Measurements from ENCODE around the gene CHIA.

DNA sequence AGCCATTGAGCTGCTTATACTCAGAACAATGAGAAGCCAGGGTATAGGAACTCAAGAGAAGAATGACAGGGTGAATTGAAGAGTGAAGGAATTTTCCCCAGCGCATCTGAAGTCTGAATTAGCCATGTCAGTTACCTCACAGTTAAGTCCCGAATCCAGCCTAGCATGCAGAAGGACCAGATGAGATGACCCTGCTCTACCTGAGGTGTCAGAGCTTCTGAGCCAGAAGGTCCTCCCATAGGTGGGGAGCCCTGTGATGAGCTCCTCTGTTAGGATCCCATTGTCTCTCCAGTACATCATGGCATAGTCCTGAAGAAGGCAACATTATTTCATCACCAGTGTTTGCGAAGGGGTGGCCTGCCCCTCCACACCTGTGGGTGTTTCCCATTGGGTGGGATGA is 68.7 kb downstream of the CHIA start:
- no peak for TF ChIP-seq EZH2phosphoT487 (IDR thresholded peaks at IDR 0.05; ENCODE audit: borderline replicate concordance)
- TF ChIP-seq, protein P1, sequence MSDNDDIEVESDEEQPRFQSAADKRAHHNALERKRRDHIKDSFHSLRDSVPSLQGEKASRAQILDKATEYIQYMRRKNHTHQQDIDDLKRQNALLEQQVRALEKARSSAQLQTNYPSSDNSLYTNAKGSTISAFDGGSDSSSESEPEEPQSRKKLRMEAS (IDR thresholded peaks at IDR 0.05) = no peak
- TF ChIP-seq, protein P2, sequence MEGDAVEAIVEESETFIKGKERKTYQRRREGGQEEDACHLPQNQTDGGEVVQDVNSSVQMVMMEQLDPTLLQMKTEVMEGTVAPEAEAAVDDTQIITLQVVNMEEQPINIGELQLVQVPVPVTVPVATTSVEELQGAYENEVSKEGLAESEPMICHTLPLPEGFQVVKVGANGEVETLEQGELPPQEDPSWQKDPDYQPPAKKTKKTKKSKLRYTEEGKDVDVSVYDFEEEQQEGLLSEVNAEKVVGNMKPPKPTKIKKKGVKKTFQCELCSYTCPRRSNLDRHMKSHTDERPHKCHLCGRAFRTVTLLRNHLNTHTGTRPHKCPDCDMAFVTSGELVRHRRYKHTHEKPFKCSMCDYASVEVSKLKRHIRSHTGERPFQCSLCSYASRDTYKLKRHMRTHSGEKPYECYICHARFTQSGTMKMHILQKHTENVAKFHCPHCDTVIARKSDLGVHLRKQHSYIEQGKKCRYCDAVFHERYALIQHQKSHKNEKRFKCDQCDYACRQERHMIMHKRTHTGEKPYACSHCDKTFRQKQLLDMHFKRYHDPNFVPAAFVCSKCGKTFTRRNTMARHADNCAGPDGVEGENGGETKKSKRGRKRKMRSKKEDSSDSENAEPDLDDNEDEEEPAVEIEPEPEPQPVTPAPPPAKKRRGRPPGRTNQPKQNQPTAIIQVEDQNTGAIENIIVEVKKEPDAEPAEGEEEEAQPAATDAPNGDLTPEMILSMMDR (IDR thresholded peaks at IDR 0.05 in 2 of 3, conservative IDR thresholded peaks at IDR 0.05 in 1 of 3; ENCODE audit: borderline replicate concordance in 1 of 3, insufficient read depth in 1 of 3, low read depth in 2 of 3, low read length in 2 of 3) = no peak
- TF ChIP-seq POLR2AphosphoS5 (IDR thresholded peaks at IDR 0.05; ENCODE audit: low read depth, low read length) = no peak
- no peak for TF ChIP-seq POLR2A (IDR thresholded peaks at IDR 0.05; ENCODE audit: borderline replicate concordance, extremely low read depth, insufficient read depth, insufficient read length)
- no peak for TF ChIP-seq EGR1 (IDR thresholded peaks at IDR 0.05; ENCODE audit: low read depth)
- no peak for TF ChIP-seq EZH2 (IDR thresholded peaks at IDR 0.05)
- TF ChIP-seq, protein P3, sequence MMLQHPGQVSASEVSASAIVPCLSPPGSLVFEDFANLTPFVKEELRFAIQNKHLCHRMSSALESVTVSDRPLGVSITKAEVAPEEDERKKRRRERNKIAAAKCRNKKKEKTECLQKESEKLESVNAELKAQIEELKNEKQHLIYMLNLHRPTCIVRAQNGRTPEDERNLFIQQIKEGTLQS (IDR thresholded peaks at IDR 0.05) = no peak
- TF ChIP-seq, protein P4, sequence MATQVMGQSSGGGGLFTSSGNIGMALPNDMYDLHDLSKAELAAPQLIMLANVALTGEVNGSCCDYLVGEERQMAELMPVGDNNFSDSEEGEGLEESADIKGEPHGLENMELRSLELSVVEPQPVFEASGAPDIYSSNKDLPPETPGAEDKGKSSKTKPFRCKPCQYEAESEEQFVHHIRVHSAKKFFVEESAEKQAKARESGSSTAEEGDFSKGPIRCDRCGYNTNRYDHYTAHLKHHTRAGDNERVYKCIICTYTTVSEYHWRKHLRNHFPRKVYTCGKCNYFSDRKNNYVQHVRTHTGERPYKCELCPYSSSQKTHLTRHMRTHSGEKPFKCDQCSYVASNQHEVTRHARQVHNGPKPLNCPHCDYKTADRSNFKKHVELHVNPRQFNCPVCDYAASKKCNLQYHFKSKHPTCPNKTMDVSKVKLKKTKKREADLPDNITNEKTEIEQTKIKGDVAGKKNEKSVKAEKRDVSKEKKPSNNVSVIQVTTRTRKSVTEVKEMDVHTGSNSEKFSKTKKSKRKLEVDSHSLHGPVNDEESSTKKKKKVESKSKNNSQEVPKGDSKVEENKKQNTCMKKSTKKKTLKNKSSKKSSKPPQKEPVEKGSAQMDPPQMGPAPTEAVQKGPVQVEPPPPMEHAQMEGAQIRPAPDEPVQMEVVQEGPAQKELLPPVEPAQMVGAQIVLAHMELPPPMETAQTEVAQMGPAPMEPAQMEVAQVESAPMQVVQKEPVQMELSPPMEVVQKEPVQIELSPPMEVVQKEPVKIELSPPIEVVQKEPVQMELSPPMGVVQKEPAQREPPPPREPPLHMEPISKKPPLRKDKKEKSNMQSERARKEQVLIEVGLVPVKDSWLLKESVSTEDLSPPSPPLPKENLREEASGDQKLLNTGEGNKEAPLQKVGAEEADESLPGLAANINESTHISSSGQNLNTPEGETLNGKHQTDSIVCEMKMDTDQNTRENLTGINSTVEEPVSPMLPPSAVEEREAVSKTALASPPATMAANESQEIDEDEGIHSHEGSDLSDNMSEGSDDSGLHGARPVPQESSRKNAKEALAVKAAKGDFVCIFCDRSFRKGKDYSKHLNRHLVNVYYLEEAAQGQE (IDR thresholded peaks at IDR 0.05; ENCODE audit: low read depth) = no peak

Data from HCT116 (cell line).